GM21619 (cell line): ENCODE data around the gene C21orf58.
"Not testable (repeated sequence)": the region's sequence is repeated elsewhere in the genome, so short reads cannot be mapped to it uniquely, and the experiment has no call there.

ENCODE experiments used
- ATAC-seq: cut with Tn5 transposase; IDR thresholded peaks from one replicate; pipeline ENCODE4 v1.9.1; 2021; ENCODE audit not compliant: unreplicated experiment

Gene C21orf58

GRCh38 chr21:46325073-46325912, 1.6 kb upstream of the C21orf58 start:
- ATAC-seq: no peak

GRCh38 chr21:46324390-46325072, 861 bp upstream of the C21orf58 start:
- ATAC-seq: peak; percentile 47

- peak; percentile 6 for ATAC-seq
Measured at GRCh38 chr21:46323227-46323709, 402 bp downstream of the C21orf58 start.

- no peak for ATAC-seq
Measured at GRCh38 chr21:46322351-46323226, 1.1 kb downstream of the C21orf58 start.

- ATAC-seq: no peak
Measured at GRCh38 chr21:46320331-46320801, 3.3 kb downstream of the C21orf58 start.

- no peak for ATAC-seq
Measured at GRCh38 chr21:46319186-46319585, 4.5 kb downstream of the C21orf58 start.

GRCh38 chr21:46318464-46318845, 5.2 kb downstream of the C21orf58 start:
- ATAC-seq: no peak

GRCh38 chr21:46317710-46318463, 5.8 kb downstream of the C21orf58 start:
- no peak for ATAC-seq

- ATAC-seq: no peak
Measured at GRCh38 chr21:46316708-46317324, 6.9 kb downstream of the C21orf58 start.

- no peak for ATAC-seq
Measured at GRCh38 chr21:46314441-46315020, 9.1 kb downstream of the C21orf58 start.

- ATAC-seq: no peak
Measured at GRCh38 chr21:46312949-46313348, 10.7 kb downstream of the C21orf58 start.

GRCh38 chr21:46311568-46311967, 12.1 kb downstream of the C21orf58 start:
- no peak for ATAC-seq

- ATAC-seq: not testable (repeated sequence)
Measured at GRCh38 chr21:46310260-46310659, 13.4 kb downstream of the C21orf58 start.

GRCh38 chr21:46308431-46308830, 15.2 kb downstream of the C21orf58 start:
- no peak for ATAC-seq

- no peak for ATAC-seq
Measured at GRCh38 chr21:46307625-46308024, 16.0 kb downstream of the C21orf58 start.

- ATAC-seq: no peak
Measured at GRCh38 chr21:46304955-46305354, 18.7 kb downstream of the C21orf58 start.

- no peak for ATAC-seq
Measured at GRCh38 chr21:46304437-46304836, 19.2 kb downstream of the C21orf58 start.

- no peak for ATAC-seq
Measured at GRCh38 chr21:46301759-46302158, 21.9 kb downstream of the C21orf58 start.

- no peak for ATAC-seq
Measured at GRCh38 chr21:46299167-46299566, 24.5 kb downstream of the C21orf58 start.
